Measurements from ENCODE around the gene TIMP4. TPM values are rescaled to one million over a fixed set of nuclear protein-coding genes. Genes with fewer than 3 reads are reported as not detected.

The TIMP4 gene
- total RNA-seq, result 3.1 TPM

DNA sequence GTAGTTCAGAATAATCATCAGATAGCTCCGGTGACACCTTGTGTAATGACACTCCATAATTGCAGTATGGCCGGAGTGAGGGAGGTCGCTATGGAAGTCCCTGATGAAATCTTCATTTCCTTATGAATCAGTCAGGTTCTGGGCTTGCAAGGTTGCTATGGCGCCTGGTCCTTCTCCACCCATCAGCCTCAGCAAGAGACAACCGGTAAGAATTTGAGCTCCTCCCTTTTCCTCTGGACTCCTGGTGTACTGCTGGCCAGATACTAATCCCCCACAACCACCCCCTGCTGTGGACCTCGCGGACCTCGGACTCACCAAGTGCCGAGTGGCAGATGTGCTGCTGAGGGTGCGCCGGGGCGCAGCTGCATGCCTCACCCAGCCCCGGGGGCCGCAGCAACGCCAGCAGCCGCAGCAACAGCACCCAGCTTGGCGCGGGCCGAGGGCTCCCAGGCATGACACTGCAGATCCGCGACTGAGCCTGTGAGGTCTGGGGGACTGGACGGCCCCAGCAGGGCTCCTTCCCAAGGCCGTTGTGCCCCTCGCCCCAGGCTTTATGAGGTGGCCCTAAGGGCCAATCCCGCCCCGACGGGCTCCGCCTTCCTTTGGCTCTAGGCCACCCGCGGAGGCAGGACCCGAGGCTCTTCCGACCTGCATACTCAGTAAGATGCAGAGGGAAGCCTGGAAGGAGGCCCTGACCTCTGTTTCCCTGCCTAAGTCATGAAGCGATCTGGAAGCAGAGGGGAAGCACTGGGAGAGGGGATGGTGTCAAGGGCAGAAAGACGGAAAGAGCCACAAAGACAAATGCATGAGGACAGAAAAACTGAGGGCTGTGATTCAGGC, at the start of gene TIMP4:
TIMP4 (minus strand) TSS at position 526 of the 840 bp plus-strand sequence; CDS start at position 454, 72 bp downstream.

Other genes with a start within 250 kb of the TIMP4 start
- 7.5 TPM for gene SYN2, start 154.5 kb downstream of the TIMP4 start, total RNA-seq
- gene PPARG, start 130.2 kb upstream of the TIMP4 start, total RNA-seq, result 5.5 TPM

All from camera-type eye (tissue), 1 donor.